PFSK-1 (cell line): ENCODE measurements around the gene MYT1.

ENCODE experiments used
- FOXP2 ChIP-seq: optimal IDR thresholded peaks from 2 replicates; pipeline ENCODE3; 2011; ENCODE audit warnings: borderline replicate concordance, control low read depth, inconsistent platforms; ENCODE audit not compliant: insufficient read depth; ENCODE audit errors: extremely low read length, extremely low read depth
- POLR2AphosphoS5 ChIP-seq: IDR thresholded peaks from 2 replicates; pipeline ENCODE4 v1.6.1; 2012; ENCODE audit warnings: low read depth, mild to moderate bottlenecking, control low read depth, low read length, moderate library complexity
- REST ChIP-seq, 2 experiments: IDR thresholded peaks; 2 replicates each; pipeline versions ENCODE4 v1.6.1 to v1.8.0; 2011 to 2012; ENCODE audit warnings: low read depth in 2 of 2, low read length in 2 of 2, control low read depth in 1 of 2, inconsistent platforms in 1 of 2, mild to moderate bottlenecking in 1 of 2, moderate library complexity in 1 of 2; ENCODE audit not compliant: insufficient read depth in 1 of 2
- SIN3A ChIP-seq: IDR thresholded peaks from 2 replicates; pipeline ENCODE4 v1.6.1; 2012; ENCODE audit warnings: mild to moderate bottlenecking, low read length, moderate library complexity, borderline replicate concordance; ENCODE audit not compliant: insufficient read depth
- TAF1 ChIP-seq: IDR thresholded peaks from 2 replicates; pipeline ENCODE4 v1.6.1; 2012; ENCODE audit warnings: low read length, control low read depth, borderline replicate concordance; ENCODE audit not compliant: insufficient read depth

Gene MYT1

GRCh38 chr20:64217539-64218221, 53.4 kb downstream of the MYT1 start:
- no peak for TF ChIP-seq POLR2AphosphoS5
- no peak for TF ChIP-seq TAF1
- no peak for TF ChIP-seq REST (IDR thresholded peaks at IDR 0.05; ENCODE audit: insufficient read depth in 1 of 2, low read depth in 2 of 2, low read length in 2 of 2)
- TF ChIP-seq FOXP2, result no peak
- no peak for TF ChIP-seq SIN3A

GRCh38 chr20:64219202-64219601, 55.0 kb downstream of the MYT1 start:
- TF ChIP-seq TAF1 (no peak), POLR2AphosphoS5 (no peak), SIN3A (no peak), FOXP2 (no peak), REST (IDR thresholded peaks at IDR 0.05; ENCODE audit: insufficient read depth in 1 of 2, low read depth in 2 of 2, low read length in 2 of 2) (no peak)

- no peak for TF ChIP-seq FOXP2
- no peak for TF ChIP-seq REST (IDR thresholded peaks at IDR 0.05; ENCODE audit: insufficient read depth in 1 of 2, low read depth in 2 of 2, low read length in 2 of 2)
- no peak for TF ChIP-seq TAF1
- no peak for TF ChIP-seq POLR2AphosphoS5
- no peak for TF ChIP-seq SIN3A
These were observed 55.5 kb downstream of the MYT1 start for GRCh38 chr20:64219730-64220129.

- no peak for TF ChIP-seq SIN3A
- no peak for TF ChIP-seq FOXP2
- no peak for TF ChIP-seq POLR2AphosphoS5
- no peak for TF ChIP-seq REST (IDR thresholded peaks at IDR 0.05; ENCODE audit: insufficient read depth in 1 of 2, low read depth in 2 of 2, low read length in 2 of 2)
- no peak for TF ChIP-seq TAF1
These were observed 56.2 kb downstream of the MYT1 start for GRCh38 chr20:64220420-64220819.
